Testis (tissue), 3 donors: ENCODE results near the gene TBC1D5. TPM values are rescaled to one million over a fixed set of nuclear protein-coding genes. Genes with fewer than 3 reads are reported as not detected.

Source experiments
- DNase-seq: peaks from one replicate; pipeline ENCODE4 v3.0.0-alpha.2; 2019
- H3K27ac ChIP-seq, 2 donors: fragments of 200-600 bp; sonication (generic); one replicate each; pipeline ENCODE4 v1.5.1; 2019
- H3K27me3 ChIP-seq: fragments of 200-600 bp; sonication (generic); one replicate; pipeline ENCODE4 v1.5.1; 2019
- H3K36me3 ChIP-seq: fragments of 200-600 bp; sonication (generic); one replicate; pipeline ENCODE4 v1.5.1; 2017; ENCODE audit warnings: low read depth; ENCODE audit errors: missing control alignments
- H3K4me1 ChIP-seq: fragments of 200-600 bp; sonication (generic); one replicate; pipeline ENCODE4 v1.5.1; 2019
- H3K4me3 ChIP-seq, 2 donors: fragments of 200-600 bp; sonication (generic); one replicate each; pipeline ENCODE4 v1.5.1; 2017 to 2019
- H3K9me3 ChIP-seq: fragments of 200-600 bp; sonication (generic); one replicate; pipeline ENCODE4 v1.5.1; 2017
- CTCF ChIP-seq, 3 experiments: fragments of 450-650 bp in 2 of 3; fragments of 200-600 bp in 1 of 3; sonication (generic) in 1 of 3; IDR thresholded peaks; one replicate each; pipeline ENCODE4 v1.5.1; 2016 to 2019; ENCODE audit warnings: antibody characterized with exemption in 3 of 3, mild to moderate bottlenecking in 2 of 3, moderate library complexity in 1 of 3
- POLR2A ChIP-seq: fragments of 450-650 bp; IDR thresholded peaks from one replicate; pipeline ENCODE4 v1.6.1; 2017; ENCODE audit warnings: antibody characterized with exemption, mild to moderate bottlenecking, moderate library complexity
- WGBS, 2 donors: methylation state at CpG; one replicate each; pipeline ENCODE4 v1.1.5; 2018; 5-methylcytosine and 5-hydroxymethylcytosine counted together
- intact Hi-C: fragments of 100-400 bp; cut with DNase I; formaldehyde crosslinking; loops from one replicate; pipeline ENCODE4 v1.15.1; 2023; ENCODE audit warnings: low total_unique reads
- polyA plus RNA-seq: library from polyadenylated mRNA; stranded (reverse); fragments of 350-450 nt; fragmentation: Illumina TruSeq; extraction: RNeasy Lipid Tissue Mini Kit (QIAGEN cat#74804); gene quantifications from one replicate; pipeline ENCODE4 v1.2.3, GENCODE V29; 2014; ENCODE audit warnings: low read depth, low replicate concordance; ENCODE audit not compliant: insufficient read depth
- total RNA-seq, 2 donors: library from RNA; depleted of rRNA; stranded (reverse); fragments of >200 nt; gene quantifications; one replicate each; pipeline ENCODE4 v1.2.3, GENCODE V29; 2016

TBC1D5 gene
- total and polyA plus RNA-seq, 3 donors from 2014 or later, result 47.8 to 98.1 (median 95.4) TPM

GRCh38 chr3:17301271-17301670 is 441.2 kb downstream of the TBC1D5 start:
- DNase-seq, result no peak
- no peaks in the 10 kb centered on the region for H3K27me3 ChIP-seq
- 35 to 48% methylated on average over 2 of the region's 2 CpGs for WGBS, 2 donors
- no peaks in the 10 kb centered on the region for H3K9me3 ChIP-seq
- H3K27ac ChIP-seq, result no peak overlapping the region
- no peak overlapping the region for H3K4me3 ChIP-seq
- H3K4me1 ChIP-seq, result peaks cover 8% of the 10 kb centered on the region
- TF ChIP-seq CTCF (IDR thresholded peaks at IDR 0.05) (no peak), POLR2A (no peak)
- intact Hi-C loops, result no loop called here
- H3K36me3 ChIP-seq, result no peaks in the 10 kb centered on the region

- WGBS, 2 donors, result 56 to 66% methylated on average over 4 of the region's 4 CpGs
- Histone ChIP-seq H3K36me3 (no peaks in the 10 kb centered on the region), H3K27ac (peak overlapping the region in 1 of 2 donors; percentile 16), H3K4me3 (no peak overlapping the region), H3K4me1 (peaks cover 8% of the 10 kb centered on the region), H3K27me3 (no peaks in the 10 kb centered on the region), H3K9me3 (no peaks in the 10 kb centered on the region)
- DNase-seq, result no peak
- intact Hi-C loops, result no loop called here
- TF ChIP-seq POLR2A (no peak), CTCF (IDR thresholded peaks at IDR 0.05) (no peak)
These were observed 442.0 kb downstream of the TBC1D5 start for GRCh38 chr3:17300441-17300840.

GRCh38 chr3:17298038-17298437 is 444.4 kb downstream of the TBC1D5 start:
- Histone ChIP-seq H3K27me3 (no peaks in the 10 kb centered on the region), H3K36me3 (no peaks in the 10 kb centered on the region), H3K4me3 (no peak overlapping the region), H3K4me1 (peaks cover 8% of the 10 kb centered on the region), H3K9me3 (no peaks in the 10 kb centered on the region), H3K27ac (no peak overlapping the region)
- intact Hi-C loops, result no loop called here
- no peak for DNase-seq
- TF ChIP-seq POLR2A (no peak), CTCF (IDR thresholded peaks at IDR 0.05) (no peak)

- H3K36me3 ChIP-seq, result no peaks in the 10 kb centered on the region
- peak; percentile 53 for DNase-seq
- no peaks in the 10 kb centered on the region for H3K4me1 ChIP-seq
- peak overlapping the region in 1 of 2 donors; percentile 12 for H3K27ac ChIP-seq
- no peak overlapping the region for H3K4me3 ChIP-seq
- intact Hi-C loops, result no loop called here
- TF ChIP-seq POLR2A, result no peak
- no peak for TF ChIP-seq CTCF (IDR thresholded peaks at IDR 0.05)
- H3K27me3 ChIP-seq, result no peaks in the 10 kb centered on the region
- no peaks in the 10 kb centered on the region for H3K9me3 ChIP-seq
These were observed 449.9 kb downstream of the TBC1D5 start for GRCh38 chr3:17292556-17292955.

GRCh38 chr3:17290894-17291293 is 451.5 kb downstream of the TBC1D5 start:
- Histone ChIP-seq H3K27me3 (no peaks in the 10 kb centered on the region), H3K36me3 (no peaks in the 10 kb centered on the region), H3K27ac (no peak overlapping the region), H3K4me1 (no peaks in the 10 kb centered on the region), H3K9me3 (no peaks in the 10 kb centered on the region), H3K4me3 (no peak overlapping the region)
- DNase-seq, result no peak
- WGBS, 2 donors, result 77 to 81% methylated on average over 2 of the region's 2 CpGs
- TF ChIP-seq POLR2A (no peak), CTCF (IDR thresholded peaks at IDR 0.05) (no peak)
- intact Hi-C loops, result no loop called here
